Aorta (tissue), 5 donors: ENCODE measurements around the gene TGOLN2. TPM values are rescaled to one million over a fixed set of nuclear protein-coding genes. Genes with fewer than 3 reads are reported as not detected.
"Not testable (repeated sequence)": the region's sequence is repeated elsewhere in the genome, so short reads cannot be mapped to it uniquely, and the experiment has no call there.

Experiments
- ATAC-seq: fragments of 200-7000 bp; cut with Tn5 transposase; one replicate; pipeline ENCODE4 v1.9.1; 2022; ENCODE audit warnings: moderate library complexity; ENCODE audit not compliant: low FRiP score
- DNase-seq, 2 donors: peaks; one replicate each; pipeline ENCODE4 v3.0.0-alpha.2; 2020
- H3K27ac ChIP-seq, 2 donors: one replicate each; pipeline ENCODE4 v1.5.1; 2013; ENCODE audit warnings: low read length in 2 of 2, mild to moderate bottlenecking in 2 of 2, moderate library complexity in 2 of 2, control low read depth in 1 of 2, inconsistent platforms in 1 of 2, low read depth in 1 of 2
- H3K27me3 ChIP-seq, 2 donors: one replicate each; pipeline ENCODE4 v1.6.1; 2013; ENCODE audit warnings: control low read depth in 1 of 2, low read length in 1 of 2, mild to moderate bottlenecking in 1 of 2, moderate library complexity in 1 of 2; ENCODE audit not compliant: insufficient read depth in 2 of 2, control insufficient read depth in 1 of 2
- H3K36me3 ChIP-seq, 2 donors: one replicate each; pipeline ENCODE4 v1.6.1; 2013; ENCODE audit warnings: control low read depth in 1 of 2, low read length in 1 of 2, mild to moderate bottlenecking in 1 of 2; ENCODE audit not compliant: insufficient read depth in 2 of 2, control insufficient read depth in 1 of 2
- H3K4me1 ChIP-seq, 2 donors: one replicate each; pipeline ENCODE4 v1.6.1; 2013; ENCODE audit warnings: low read length in 2 of 2, control low read depth in 1 of 2, mild to moderate bottlenecking in 1 of 2, moderate library complexity in 1 of 2; ENCODE audit not compliant: insufficient read depth in 2 of 2, control insufficient read depth in 1 of 2
- H3K4me3 ChIP-seq, 2 donors: one replicate each; pipeline ENCODE4 v1.5.1; 2013; ENCODE audit warnings: low read length in 2 of 2, control low read depth in 1 of 2, mild to moderate bottlenecking in 1 of 2
- H3K9me3 ChIP-seq: one replicate; pipeline ENCODE4 v1.6.1; 2013; ENCODE audit warnings: mild to moderate bottlenecking, low read length; ENCODE audit not compliant: control insufficient read depth
- WGBS, 2 donors: extraction: QIAGEN DNeasy Blood & Tissue Kit; methylation state at CpG; one replicate each; pipeline ENCODE4 v1.1.7; 2013; 5-methylcytosine and 5-hydroxymethylcytosine counted together
- intact Hi-C, 2 donors: fragments of 100-400 bp; cut with DNase I; formaldehyde crosslinking; loops; one replicate each; pipeline versions ENCODE4 v1.14.2 to v1.15.0; 2022
- polyA plus RNA-seq, 2 donors: library from polyadenylated mRNA; stranded (reverse); fragments of 200-250 nt; gene quantifications; one replicate each; pipeline ENCODE4 v1.2.3, GENCODE V29; 2013
- total RNA-seq, 2 donors: library from RNA; stranded (reverse); fragmentation: NEBNext Ultra II Directional; extraction: Animal tissue kit (Norgen Biotek cat#: 25700); gene quantifications; one replicate each; pipeline ENCODE4 v1.2.1, GENCODE V29; 2021
- donor health status: healthy with polysubstance abuse.
- donor health status: Bipolar disorder and iron deficiency.
- donor health status: DM: no; HTN: no; CAD: no.
- donor health status: DM: no; HTN: no; CAD: no.
- donor health status: DM: yes; HTN: yes; CAD: no.

Gene TGOLN2
- total and polyA plus RNA-seq, 4 donors, result 37.1 to 123 (median 87.2) TPM

- peaks cover 0 to 4% of the 10 kb centered on the region in 2 donors for H3K36me3 ChIP-seq
- no peak for ATAC-seq
- no peak for DNase-seq
- H3K9me3 ChIP-seq, result no peaks in the 10 kb centered on the region
- no peaks in the 10 kb centered on the region for H3K27me3 ChIP-seq
- H3K4me3 ChIP-seq, result no peak overlapping the region
- H3K4me1 ChIP-seq, result no peaks in the 10 kb centered on the region
- no peak overlapping the region for H3K27ac ChIP-seq
- intact Hi-C loops, result loop anchor here in 1 of 2 donors (2.0 kb wide), 1 partner anchor 26 kb away; the partner anchor contains the start of genes ELMOD3 and RETSAT
Observed at GRCh38 chr2:85329181-85329651, 1.4 kb upstream of the TGOLN2 start.

GRCh38 chr2:85327160-85327821 is 498 bp downstream of the TGOLN2 start:
- DNase-seq, result peak; percentile 79 to 85

GRCh38 chr2:85326406-85327159 is 1.2 kb downstream of the TGOLN2 start:
- H3K4me1 ChIP-seq, result peaks cover 0 to 2% of the 10 kb centered on the region in 2 donors
- H3K36me3 ChIP-seq, result peaks cover 0 to 8% of the 10 kb centered on the region in 2 donors
- no peaks in the 10 kb centered on the region for H3K27me3 ChIP-seq
- H3K27ac ChIP-seq, result no peak overlapping the region
- intact Hi-C loops, result no loop called here
- DNase-seq, result no peak
- ATAC-seq, result no peak
- 15 to 25% methylated on average over 32 of the region's 32 CpGs for WGBS, 2 donors
- H3K9me3 ChIP-seq, result no peaks in the 10 kb centered on the region
- H3K4me3 ChIP-seq, result peak overlapping the region; percentile 63 to 80

More at GRCh38 chr2:85327160-85327821, 498 bp downstream of the TGOLN2 start:
- Histone ChIP-seq H3K27me3 (no peaks in the 10 kb centered on the region), H3K9me3 (no peaks in the 10 kb centered on the region), H3K36me3 (peaks cover 0 to 8% of the 10 kb centered on the region in 2 donors), H3K4me1 (peaks cover 0 to 2% of the 10 kb centered on the region in 2 donors), H3K4me3 (peak overlapping the region; percentile 63 to 80), H3K27ac (peak overlapping the region in 1 of 2 donors; percentile 58)
- intact Hi-C loops, result no loop called here
- ATAC-seq, result peak; percentile 66
- WGBS, 2 donors, result 2 to 3% methylated on average over 41 of the region's 41 CpGs

GRCh38 chr2:85325466-85325811 is 2.4 kb downstream of the TGOLN2 start:
- H3K27ac ChIP-seq, result no peak overlapping the region
- peaks cover 0 to 8% of the 10 kb centered on the region in 2 donors for H3K36me3 ChIP-seq
- WGBS, 2 donors, result 48 to 62% methylated on average over 9 of the region's 9 CpGs
- H3K27me3 ChIP-seq, result no peaks in the 10 kb centered on the region
- ATAC-seq (no peak), DNase-seq (no peak)
- H3K4me3 ChIP-seq, result peak overlapping the region; percentile 63 to 80
- H3K9me3 ChIP-seq, result no peaks in the 10 kb centered on the region
- H3K4me1 ChIP-seq, result peaks cover 0 to 2% of the 10 kb centered on the region in 2 donors
- intact Hi-C loops, result no loop called here

GRCh38 chr2:85324639-85325465 is 2.9 kb downstream of the TGOLN2 start:
- H3K27ac ChIP-seq, result no peak overlapping the region
- H3K4me3 ChIP-seq, result no peak overlapping the region
- no peaks in the 10 kb centered on the region for H3K9me3 ChIP-seq
- 52 to 54% methylated on average over 10 of the region's 10 CpGs for WGBS, 2 donors
- peaks cover 0 to 2% of the 10 kb centered on the region in 2 donors for H3K4me1 ChIP-seq
- H3K27me3 ChIP-seq, result no peaks in the 10 kb centered on the region
- peaks cover 0 to 8% of the 10 kb centered on the region in 2 donors for H3K36me3 ChIP-seq
- ATAC-seq, result no peak
- intact Hi-C loops, result no loop called here
- no peak for DNase-seq

GRCh38 chr2:85323988-85324367 is 3.8 kb downstream of the TGOLN2 start:
- H3K36me3 ChIP-seq, result not testable (repeated sequence)

GRCh38 chr2:85323351-85323987 is 4.3 kb downstream of the TGOLN2 start:
- Histone ChIP-seq H3K27me3 (no peaks in the 10 kb centered on the region), H3K27ac (no peak overlapping the region), H3K4me3 (no peak overlapping the region), H3K36me3 (peaks cover 0 to 8% of the 10 kb centered on the region in 2 donors), H3K4me1 (peaks cover 0 to 2% of the 10 kb centered on the region in 2 donors), H3K9me3 (no peaks in the 10 kb centered on the region)
- WGBS, 2 donors, result 79 to 88% methylated on average over 9 of the region's 9 CpGs
- intact Hi-C loops, result no loop called here
- DNase-seq (no peak), ATAC-seq (no peak)

More at GRCh38 chr2:85323988-85324367, 3.8 kb downstream of the TGOLN2 start:
- ATAC-seq, H3K4me3 ChIP-seq, H3K27me3 ChIP-seq, H3K9me3 ChIP-seq, intact Hi-C loops, H3K27ac ChIP-seq, DNase-seq, H3K4me1 ChIP-seq: not testable (repeated sequence)
- WGBS, 2 donors, result 90% methylated on average over 11 of the region's 11 CpGs

GRCh38 chr2:85319796-85320195 is 8.0 kb downstream of the TGOLN2 start:
- H3K36me3 ChIP-seq, result peaks cover 0 to 11% of the 10 kb centered on the region in 2 donors
- no peak overlapping the region for H3K4me3 ChIP-seq
- ATAC-seq, result no peak
- no peak for DNase-seq
- 87 to 91% methylated on average over 4 of the region's 4 CpGs for WGBS, 2 donors
- H3K9me3 ChIP-seq, result no peaks in the 10 kb centered on the region
- H3K27me3 ChIP-seq, result no peaks in the 10 kb centered on the region
- H3K27ac ChIP-seq, result no peak overlapping the region
- peaks cover 0 to 2% of the 10 kb centered on the region in 2 donors for H3K4me1 ChIP-seq
- intact Hi-C loops, result no loop called here
